NCI-H82 (cell line): ENCODE data around the gene FBXL15.

Experiments used
- DNase-seq: peaks from one replicate; lab custom pipeline; 2025; lab: John Stamatoyannopoulos, UW

The FBXL15 gene

DNA sequence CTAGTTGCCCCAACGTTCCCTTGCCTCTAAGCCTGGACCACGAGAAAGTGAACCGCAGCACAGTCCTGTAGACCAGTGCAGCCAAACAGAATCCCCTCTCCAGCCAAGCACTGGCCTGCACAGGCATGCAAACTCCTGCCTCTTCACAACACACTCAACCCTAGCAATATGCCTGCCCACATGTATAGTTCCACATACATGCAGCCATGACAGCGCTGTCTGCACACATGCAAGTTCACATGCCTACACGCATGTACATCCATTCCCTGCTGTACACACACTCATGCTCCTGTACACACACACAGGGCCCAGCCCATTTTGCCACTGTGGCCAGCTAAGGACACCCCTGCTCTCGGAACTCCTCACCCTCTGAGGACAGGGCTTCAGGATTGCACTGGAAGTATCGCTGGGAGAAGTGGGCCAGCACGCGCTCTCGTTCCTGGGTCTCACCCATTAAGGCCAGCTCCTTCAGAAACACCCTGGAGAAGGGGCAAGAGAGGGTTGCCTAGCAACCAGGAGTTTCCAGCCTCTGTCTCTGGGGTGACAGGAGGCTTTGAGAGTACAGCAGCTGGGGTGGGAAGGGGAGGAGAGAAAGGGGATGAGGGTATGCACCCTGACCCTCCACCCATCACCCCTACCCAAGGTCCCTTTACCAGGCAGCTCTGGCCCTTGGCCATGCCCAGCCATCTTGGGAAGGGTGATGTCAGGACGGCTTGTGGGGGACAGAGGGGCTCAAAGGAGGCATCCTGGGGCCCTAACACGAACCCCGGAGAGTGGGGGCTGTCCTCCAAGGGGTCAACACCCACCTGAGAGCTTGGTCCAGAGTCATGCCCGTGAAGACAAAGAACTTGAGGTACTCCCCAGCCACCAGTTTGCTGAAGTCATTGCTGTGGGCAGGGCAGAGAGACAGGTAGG, 9.0 kb upstream of the FBXL15 start:
- DNase-seq = peak; percentile 21

DNA sequence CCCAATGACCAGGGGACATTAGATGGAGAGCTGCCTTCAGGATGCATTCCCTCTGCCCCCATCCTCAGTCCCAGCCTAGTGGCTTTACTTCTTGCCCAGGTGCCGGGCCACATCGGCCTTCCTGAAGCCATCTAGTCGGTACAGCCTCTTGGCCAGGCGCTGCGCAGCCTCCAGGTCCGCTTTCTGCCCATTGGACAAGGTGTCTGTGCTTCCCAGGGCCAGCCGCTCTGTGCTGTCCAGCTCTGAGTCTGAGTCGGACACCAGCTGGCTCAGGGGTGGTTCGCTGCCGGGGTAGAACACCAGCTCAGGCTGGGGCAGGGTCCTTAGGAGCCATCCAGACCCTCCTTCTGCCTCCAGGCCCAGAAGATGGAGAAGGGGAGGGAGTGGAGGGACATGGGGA, 8.3 kb upstream of the FBXL15 start:
- no peak for DNase-seq

DNA sequence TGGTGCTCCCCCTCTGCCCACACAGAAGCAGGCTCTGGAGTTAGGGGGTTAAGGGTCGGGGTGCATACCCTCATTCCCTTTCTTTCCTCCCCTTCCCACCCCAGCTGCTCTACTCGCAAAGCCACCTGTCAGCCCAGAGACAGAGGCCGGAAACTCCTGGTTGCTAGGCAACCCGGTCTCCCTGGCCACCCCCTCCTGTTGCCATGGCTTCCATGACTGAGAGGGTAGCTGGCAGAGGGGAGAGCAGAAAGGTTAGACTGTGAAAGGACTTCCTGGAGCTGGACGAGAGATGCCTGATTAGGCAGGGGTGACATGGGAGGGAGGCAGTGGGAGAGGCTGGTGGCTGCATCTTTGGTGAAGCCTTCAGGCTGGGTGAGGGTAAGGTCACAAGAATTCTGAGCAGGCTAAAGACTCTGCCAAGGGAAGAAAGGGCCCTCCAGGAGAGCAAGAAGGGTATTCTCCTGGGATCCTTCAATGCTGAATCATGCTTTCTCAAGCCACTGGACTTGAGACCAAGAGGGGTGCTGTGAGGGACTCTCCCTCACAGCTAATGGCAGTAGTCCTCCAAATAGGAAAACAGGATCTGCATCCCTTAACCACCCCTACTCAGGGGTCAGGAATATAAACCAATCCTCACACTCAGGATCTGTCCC, 7.5 kb upstream of the FBXL15 start:
- peak; percentile 79 for DNase-seq

DNA sequence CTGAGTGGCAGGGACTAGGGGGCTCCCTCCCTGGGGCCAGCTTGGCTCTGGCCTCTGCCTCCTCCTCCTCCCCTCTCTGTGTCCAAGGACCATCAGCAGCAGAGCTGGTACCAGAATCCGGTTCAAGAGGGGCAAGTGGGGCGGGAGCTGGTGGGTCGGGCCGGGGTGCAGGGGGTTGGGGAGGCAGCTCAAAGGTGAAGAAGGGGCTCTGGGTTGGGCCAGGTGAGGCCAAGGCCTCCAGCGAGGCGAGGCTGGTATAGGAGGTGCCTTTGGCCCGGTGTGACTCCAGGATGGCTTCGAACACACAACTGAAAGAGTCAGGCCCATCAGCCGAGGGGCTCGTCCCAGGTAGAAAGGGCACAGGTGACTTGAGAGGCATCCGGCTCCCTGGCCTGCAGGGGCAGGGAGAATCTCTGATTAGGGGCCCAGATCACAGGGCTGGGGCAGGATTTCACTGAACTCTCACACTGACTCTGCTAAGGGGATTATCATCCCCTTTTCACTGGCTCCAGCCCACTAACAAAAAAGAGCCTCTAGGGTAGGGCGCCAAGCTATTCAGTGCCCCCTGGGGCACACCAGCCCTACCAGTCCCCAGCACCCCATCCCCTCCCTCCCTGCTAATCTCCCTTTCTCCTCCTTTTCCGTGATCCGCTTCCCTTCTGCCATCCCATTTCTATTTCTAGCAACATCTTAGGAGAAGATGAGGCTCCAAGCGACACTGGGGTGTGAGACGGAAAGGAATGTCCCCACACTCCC, 6.7 kb upstream of the FBXL15 start:
- DNase-seq = peak; percentile 69

DNA sequence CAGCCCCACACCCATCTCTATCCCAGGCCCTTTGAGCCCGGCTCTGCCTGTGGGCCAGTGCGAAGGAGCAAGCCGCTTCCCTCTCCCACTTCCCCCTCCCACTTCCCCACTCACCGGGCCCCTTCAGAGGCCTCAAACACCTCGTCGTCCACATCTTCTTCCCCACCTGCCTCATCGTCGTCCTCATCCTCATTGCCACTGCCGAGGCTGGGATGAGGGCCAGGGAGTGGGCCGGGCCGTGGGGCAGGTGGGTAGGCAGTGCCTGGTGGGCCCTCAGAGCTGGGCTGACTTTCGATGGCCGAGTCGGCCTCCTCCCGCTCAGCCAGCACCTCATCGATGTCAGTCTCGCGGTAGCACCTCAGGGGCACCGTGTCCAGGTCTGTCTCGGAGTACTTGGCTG, 5.9 kb upstream of the FBXL15 start:
- DNase-seq = no peak

DNA sequence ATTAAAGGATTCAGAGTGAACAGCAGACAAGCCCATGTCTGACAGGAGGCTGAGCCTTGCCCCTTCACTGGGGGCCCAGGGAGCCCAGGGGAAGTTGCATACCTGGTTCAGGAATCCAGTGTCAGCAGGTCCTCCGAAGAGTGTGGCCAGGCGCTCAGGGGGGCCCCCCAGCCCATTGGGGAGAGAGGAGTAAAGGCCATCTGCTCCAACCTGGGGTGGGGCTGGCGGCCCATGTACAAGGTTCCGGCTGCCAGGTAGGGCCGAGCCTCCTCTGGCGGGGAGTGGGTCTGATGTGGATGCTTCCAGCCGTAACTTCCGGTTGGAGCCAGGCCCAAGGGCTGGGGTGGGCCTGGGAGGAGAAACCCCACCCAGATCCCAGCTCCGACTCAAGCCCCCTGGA, 4.4 kb upstream of the FBXL15 start:
- peak; percentile 61 for DNase-seq

DNA sequence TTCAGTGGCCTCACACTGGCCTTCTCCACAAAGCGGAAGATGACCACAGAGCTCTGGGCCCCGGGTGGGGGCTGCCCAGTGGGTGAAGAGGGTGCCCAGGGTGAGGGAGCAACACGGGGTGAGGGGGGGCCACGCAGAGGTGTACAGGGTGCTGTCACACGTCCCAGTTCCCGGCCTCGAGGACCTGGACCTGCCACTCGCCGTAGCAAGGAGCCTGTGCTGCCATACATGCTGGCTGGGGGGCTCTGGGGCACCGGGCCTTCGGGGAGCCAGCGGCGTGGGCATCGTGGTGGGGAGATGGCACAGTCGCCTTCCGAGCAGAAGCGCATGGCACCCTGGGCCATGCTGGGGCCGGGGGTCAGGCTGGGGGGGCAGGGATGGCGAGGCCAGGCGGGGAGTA, 3.9 kb upstream of the FBXL15 start:
- no peak for DNase-seq

DNA sequence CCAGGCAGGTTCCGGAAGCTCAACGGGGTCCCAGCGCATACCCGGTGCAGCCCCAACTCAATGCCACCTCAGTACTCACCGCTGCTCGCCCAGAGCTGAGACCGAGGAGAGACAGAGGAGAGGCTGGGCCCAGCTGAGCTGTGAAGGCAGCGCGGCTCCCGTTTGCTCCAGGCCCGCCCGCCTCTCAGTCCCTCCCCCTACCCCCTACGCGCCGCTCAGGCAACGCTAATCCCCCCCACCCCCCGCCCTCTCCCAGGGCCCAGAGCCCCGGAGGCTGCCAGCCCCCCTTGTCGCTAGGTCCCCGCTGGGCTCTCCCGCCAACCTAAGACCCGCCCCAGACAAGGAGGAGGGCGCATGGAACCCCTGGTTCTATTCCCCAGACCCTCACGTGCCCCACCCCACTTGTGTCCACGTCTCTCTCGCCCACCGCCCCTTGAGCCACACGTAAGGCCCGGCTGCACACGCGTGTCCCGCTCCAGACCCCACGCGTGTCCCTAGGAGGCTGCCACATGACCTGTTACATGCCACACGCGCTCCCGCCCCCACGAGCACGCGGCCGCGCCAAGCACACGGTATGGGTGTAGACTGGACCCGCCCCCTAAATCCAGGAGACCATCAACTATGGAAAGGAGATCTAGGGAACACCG, 1.9 kb upstream of the FBXL15 start, which contains the start of gene PSD:
Gene PSD, minus strand, starts transcription at position 164 of the 647 bp plus-strand sequence. CDS start 1,747 bp downstream, outside the sequence.
- DNase-seq = peak; percentile 96

DNA sequence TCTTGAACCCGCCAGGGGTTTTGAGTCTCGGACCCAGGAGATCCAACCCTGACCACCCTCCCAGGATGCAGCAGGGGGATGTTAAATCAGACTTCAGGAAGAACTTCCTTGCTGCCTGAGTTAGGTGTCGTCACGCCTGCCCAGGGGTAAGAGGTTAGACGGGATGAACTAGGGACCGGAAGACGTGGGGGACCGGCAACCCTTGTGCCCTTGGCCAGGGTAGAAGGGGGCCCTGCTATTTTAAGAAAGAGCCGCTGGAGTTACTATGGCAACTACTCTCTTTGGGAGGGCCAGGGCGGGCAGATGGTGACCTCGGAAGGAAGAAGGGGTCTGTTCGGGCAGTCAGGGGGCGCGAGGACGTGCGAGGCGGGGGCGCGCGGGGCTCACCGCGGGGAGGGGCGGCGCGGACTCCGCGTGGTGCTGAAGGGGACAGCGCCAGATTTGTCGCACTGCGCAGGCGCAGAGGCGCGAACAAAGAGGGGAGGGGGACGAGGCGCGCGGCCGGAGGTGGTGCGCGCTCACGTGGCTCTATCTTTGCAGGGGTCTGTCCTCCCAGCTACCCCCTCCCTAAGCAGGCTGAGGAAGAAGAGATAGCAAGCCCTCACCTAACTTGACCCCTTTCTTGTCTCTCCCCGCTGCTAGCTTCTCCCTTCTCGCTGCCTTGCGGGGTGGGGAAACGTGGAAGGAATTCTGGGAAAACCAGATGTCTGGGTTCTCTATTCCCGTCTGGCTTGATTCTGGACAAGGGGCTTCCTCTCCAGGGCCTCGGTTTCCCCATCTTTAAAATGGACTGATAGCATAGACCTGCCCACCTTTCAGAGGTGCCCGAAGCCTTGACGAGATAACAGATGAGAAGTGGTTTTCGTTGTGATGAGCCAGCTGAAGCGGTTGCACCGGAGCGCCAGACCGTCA, 1.1 kb upstream of the FBXL15 start:
- peak; percentile 90 for DNase-seq

DNA sequence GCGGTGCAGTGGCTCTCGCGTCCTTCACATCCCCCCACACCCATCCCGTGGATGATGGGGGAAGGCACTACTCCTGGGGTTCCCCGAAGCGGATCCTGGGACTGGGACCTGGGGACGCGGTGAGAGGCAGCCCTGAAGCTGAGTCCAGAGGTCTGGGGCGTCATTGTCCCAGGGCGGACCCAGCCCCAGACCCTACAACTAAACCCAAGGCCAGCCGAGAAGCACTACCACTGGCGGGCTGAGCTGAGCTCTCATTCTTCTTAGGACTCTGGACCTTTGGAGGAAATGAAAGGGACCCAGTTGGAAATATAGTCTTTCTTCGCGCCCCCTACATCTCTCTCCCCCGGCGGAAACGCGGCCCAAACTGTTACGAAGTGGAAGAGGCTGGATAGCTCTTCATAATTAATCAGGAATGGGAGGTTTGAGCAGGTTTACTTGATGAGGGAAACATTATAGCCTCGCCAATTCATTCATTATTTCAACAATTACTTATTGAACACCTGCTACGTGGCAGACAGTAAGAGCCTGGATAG, 389 bp upstream of the FBXL15 start:
- DNase-seq = no peak

DNA sequence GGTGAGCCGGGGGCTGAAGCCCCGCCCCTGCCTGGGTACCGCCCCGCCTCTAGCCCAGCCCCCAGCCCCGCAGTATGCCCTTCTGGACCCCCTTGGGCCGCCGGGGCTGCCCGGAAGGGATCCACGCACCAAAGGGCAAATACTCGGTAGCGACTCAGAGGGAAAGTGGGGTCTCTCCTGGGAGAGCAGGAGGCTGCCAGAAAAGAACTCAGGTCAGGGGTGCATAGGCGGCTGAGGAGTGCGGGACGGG, 796 bp downstream of the FBXL15 start:
- no peak for DNase-seq

DNA sequence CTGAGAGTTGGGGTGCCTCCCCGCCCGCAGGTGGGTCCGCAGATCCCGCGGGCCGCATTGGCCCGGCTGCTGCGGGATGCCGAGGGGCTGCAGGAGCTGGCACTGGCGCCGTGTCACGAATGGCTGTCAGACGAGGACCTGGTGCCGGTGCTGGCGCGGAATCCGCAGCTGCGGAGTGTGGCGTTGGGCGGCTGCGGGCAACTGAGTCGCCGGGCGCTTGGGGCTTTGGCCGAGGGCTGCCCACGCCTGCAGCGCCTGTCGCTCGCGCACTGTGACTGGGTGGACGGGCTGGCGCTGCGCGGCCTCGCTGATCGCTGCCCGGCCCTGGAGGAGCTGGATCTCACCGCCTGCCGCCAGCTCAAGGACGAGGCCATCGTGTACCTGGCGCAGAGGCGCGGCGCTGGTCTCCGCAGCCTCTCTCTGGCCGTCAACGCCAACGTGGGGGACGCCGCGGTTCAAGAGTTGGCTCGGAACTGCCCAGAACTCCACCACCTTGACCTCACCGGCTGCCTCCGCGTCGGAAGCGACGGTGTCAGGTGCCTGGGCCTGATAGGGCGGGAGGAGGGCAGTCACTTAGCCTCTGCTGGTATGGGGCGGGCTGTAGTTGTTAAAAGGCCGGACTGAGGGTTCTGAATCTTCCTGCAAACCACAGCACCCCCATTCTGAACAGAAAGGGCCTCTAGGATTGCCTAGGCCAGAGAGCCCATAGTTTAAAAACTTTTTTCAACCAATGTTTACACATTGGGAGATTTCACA, 1.3 kb downstream of the FBXL15 start:
- DNase-seq = peak; percentile 37

DNA sequence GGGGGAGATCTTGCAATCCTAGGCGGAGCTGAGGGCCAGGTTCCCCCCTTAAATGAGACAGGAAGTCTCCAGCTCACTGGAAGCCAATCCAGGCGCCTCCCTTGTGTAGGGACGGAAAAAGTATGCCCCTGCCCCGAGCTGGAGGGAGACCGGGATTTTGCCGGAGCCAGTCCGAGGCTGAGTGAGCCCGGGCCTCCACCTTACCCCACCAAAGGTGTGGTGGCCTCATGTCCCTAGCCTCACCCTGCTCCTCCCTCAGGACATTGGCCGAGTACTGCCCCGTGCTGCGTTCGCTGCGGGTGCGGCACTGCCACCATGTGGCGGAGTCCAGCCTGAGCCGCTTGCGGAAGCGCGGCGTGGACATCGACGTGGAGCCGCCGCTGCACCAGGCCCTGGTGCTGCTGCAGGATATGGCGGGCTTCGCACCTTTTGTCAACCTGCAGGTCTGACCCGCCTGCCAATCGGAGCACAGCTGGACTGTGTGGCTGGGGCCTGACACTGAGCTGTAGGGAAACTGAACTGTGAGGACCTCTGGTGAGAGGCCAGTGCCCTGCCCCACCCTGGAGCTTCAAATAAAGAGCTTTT, 2.0 kb downstream of the FBXL15 start:
- peak; percentile 74 for DNase-seq

DNA sequence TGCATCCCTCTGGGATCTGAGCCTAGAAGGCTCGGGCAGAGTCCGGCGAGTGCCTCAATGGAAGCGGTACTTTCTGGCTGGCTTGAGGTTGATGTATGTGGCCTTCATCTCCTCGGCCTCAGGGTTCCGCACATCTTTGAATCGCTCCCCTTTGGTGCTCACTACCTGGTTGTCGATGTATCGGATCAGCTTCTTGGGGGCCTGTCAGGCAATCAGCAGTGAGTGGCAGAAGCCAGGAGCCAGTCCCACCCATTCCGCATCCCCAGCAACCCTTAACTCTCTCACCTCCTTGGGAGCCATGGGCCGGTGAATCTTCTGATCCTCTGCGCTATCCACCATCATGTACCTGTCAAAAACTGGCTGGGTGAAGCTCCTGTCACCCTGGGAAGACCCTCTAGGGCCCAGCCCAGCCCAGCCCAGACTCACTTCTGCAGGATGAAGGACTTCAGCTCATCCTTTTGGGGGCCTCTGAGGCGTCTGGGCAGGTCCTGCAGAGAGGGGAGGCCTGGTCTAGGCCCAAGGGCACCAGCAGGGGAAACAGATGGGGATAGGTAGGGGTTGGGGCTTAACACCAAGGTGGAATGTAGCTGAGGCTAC, 2.8 kb downstream of the FBXL15 start:
- DNase-seq = no peak

DNA sequence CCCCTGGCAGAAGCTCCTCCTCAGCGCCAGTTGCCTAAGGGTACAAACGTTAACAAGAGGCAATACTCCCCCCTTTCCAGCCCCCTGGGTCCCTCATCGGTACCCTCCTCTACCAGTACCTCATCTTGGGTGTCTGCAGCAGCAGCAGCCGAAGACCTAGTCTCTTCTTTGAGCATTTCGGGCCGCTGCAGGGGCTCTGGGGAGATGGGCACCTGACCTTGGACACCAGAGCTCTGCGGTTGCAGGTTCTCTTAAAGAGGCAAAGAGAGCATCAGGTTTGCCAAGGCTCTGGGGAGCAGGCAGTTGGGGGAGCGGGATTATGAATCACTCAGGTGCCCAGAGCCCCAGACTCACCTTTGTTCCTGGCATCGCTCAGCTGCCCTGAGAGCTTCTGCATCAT, 3.5 kb downstream of the FBXL15 start:
- DNase-seq = no peak

DNA sequence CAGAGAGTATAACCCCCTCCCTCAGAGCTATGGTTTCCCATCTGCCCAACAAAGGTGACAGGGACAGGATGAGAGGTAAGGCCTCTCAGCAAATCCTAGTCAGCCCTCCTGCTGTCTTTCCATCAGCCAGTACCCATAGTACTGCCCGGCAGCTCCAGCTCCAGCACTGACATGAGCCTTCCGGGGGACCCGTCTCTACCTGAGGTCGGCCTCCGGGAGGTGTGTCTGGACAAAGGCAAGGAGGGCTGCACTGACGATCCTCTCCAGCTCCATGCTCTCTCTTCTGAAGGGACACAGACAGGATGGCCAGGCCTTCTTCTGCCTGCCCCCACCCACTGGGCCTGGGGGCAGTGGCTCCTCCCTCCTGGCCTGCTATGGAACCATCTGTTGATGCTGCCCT, 4.3 kb downstream of the FBXL15 start:
- DNase-seq = no peak

DNA sequence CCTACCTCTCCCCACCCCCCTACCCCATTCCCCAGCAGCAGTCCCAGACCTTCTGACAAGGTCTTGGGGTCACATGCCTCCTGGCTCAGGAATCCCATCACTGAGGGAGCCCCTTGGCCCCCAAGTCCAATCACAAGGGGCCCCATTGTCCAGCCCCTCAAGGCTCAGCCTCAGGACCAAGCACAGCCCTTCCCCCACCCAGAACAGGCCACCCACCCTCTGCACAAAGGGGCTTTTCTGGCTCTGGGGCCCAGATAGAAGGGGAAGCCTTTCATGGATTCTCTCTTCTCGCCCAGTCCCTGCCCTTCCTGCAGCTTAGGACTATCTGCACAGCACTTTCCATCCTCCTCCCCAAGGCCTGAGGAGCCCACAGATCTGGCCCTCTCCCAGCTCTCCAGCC, 4.8 kb downstream of the FBXL15 start:
- DNase-seq = no peak

DNA sequence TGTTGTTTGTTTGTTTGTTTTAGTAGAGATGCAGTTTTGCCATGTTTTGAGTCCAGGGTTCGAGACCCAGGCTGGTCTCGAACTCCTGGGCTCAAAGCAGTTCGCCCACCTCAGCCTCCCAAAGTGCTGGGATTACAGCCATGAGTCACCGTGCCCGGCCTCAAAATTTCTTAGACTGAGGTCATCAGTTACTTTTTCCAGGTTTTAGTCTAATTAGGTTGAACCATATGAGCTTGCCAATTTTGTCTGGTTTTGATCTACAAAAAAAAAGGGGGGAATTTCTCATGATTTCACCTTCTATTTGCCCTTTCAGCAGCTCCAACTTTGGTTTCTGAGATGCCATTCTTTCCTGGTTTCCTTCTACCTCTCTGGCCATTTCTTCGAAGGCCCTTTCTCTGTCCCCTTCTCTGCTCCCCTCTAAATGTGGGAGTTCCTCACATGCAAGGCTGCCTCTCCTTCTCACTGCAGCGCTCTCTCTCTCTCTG, 6.2 kb downstream of the FBXL15 start:
- no peak for DNase-seq

DNA sequence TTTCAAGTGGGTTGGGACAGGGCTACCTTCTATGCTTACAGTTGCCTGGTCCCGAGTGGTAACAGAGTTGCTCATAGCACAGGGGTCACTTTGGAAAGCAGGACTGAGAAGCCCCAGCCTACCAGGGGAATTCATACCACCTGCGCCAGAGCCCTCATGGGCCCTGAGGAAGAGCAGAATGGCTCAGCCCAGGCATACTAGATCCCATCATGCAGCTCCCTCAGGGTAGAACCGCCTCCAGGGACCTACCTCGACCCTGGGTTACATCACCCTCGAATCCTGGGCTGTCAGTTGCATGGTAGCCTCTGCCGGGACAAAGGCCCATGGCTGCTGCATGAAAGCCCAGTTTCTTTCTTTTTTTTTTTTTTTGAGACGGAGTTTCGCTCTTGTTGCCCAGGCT, 8.8 kb downstream of the FBXL15 start:
- DNase-seq = no peak
